GM21529 (cell line): ENCODE results near the gene RPL31.

Experiments used
- ATAC-seq: cut with Tn5 transposase; IDR thresholded peaks from one replicate; pipeline ENCODE4 v1.9.1; 2021; ENCODE audit not compliant: unreplicated experiment

The RPL31 gene

DNA sequence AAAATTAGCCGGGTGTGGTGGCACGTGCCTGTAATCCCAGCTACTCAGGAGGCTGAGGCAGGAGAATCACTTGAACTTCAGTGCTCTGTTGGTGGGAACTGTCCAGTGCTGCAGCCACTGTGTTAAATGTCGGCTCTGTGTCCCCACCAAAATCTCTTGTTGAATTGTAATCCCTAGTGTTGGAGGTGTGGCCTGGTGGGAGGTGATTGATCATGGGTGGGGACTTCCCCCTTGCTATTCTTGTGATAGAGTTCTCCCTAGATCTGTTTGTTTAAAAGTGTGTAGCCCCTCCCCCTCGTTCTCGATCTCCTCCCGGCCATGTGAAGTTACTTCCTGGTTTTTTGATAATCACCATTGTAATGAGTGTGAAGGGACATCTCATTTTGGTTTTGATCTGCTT, 9.8 kb upstream of the RPL31 start:
- no peak for ATAC-seq

DNA sequence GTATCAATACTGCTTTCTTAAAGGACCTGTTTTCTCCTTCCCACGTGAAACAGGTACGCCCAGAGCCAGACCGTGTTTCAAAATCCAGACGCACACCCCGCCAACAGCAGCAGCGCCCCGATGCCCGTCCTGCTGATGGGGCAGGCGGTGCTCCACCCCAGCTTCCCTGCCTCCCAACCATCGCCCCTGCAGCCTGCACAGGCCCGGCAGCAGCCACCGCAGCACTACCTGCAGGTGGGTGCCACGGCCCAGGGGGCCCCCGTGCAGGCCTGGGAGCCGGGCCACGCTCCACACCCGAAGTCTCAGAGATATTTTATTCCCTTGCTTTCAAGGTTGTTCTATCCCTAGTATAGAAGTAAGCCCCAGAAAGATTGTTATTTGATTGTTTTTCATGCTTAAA, 8.8 kb upstream of the RPL31 start:
- ATAC-seq: no peak

DNA sequence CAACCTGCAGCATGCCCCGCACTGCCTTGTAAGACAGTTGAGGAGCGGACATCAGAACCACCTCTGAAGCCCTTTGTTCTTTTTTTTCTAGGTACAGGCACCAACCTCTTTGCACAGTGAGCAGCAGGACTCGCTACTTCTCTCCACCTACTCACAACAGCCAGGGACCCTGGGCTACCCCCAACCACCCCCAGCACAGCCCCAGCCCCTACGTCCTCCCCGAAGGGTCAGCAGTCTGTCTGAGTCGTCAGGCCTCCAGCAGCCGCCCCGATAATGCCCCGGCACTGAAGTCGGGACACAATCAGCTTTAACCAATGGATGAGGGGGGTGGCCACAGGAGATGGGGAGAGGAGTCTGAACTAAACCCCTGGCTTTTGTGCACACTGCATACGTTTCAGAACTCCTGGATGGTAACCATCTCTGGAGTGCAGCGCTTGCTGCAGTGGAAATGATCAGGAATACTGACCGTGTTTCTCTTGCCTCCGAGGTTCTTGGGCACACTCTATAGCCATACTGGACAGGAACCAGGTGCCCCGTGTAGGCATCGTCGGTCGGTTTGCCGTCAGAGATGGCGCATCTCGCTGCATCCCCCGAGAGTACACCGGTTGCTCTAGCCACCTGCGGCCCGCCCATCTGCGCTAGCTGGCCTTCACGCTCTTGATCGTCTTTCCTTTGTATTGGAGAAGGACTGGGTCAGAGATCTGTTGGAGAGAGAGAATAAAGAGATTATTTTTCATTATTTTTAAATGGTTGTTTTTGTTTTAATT, 6.6 kb upstream of the RPL31 start:
- no peak for ATAC-seq

DNA sequence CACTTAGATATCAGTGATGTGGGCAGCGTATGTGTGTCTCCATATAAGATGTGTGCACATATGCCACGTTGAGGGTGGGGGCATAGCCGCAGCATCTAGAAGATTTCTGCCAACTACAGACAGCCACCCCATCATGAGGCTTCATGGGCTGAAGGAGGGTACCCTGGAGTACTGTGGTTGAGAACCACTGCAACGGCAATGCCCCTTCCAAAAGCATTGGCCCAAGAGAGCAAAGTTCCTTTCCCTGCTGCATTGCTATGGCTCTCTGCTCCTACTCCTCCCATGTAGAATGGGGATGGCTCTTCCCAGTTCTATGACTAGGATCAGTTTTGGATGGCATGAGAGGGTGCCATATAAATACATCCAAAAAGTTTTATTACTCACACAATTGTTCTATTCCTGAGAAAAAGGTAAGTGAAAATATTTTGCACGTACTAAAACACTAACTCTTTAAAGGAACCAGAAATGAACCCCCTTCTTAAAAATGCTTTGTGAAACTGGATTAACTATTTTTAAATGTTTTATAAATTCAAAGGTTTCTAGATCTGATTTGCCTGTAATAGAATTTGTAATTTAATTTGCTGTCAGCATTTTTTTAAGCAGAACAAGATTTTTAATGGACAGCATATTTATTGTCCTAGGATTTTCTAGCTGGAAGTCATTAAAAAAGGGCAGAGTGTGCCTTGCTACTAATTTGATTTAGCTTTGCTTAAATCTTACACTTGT, 4.4 kb upstream of the RPL31 start:
- no peak for ATAC-seq

DNA sequence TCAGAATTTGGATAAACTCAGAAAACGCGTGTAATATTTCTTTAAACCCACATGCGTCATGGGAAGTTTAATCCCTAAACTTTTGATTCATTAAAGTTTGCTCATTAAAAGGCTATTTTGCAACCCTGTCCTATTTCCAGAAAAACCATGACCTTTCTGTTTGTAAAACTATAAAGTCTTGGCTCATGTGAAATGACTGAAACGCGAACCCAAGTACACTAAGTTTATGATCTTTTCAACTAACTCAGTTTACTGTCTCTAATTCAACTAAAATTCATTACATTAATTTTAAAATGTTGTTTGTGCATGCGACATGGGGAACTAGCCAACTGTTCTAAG, 3.9 kb upstream of the RPL31 start:
- ATAC-seq: no peak

DNA sequence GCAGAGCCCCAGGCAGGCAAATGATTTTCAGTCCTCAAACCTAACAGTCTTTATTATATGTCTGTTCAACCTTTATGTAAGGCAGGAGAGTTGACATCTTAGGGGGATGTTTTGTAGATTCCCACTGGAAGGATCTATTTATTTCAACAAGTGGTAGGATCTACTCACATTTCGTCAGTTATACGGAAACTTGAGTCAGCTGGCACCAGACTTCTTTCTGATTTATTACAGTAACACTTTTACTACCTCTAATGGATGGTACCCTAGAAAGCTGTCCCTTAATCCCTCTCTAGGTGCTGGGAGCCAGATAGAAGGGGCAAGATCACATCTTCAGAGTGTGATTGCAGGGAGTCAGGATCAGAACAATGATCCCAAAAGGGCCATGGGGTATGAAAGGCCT, 2.1 kb upstream of the RPL31 start:
- ATAC-seq: no peak

DNA sequence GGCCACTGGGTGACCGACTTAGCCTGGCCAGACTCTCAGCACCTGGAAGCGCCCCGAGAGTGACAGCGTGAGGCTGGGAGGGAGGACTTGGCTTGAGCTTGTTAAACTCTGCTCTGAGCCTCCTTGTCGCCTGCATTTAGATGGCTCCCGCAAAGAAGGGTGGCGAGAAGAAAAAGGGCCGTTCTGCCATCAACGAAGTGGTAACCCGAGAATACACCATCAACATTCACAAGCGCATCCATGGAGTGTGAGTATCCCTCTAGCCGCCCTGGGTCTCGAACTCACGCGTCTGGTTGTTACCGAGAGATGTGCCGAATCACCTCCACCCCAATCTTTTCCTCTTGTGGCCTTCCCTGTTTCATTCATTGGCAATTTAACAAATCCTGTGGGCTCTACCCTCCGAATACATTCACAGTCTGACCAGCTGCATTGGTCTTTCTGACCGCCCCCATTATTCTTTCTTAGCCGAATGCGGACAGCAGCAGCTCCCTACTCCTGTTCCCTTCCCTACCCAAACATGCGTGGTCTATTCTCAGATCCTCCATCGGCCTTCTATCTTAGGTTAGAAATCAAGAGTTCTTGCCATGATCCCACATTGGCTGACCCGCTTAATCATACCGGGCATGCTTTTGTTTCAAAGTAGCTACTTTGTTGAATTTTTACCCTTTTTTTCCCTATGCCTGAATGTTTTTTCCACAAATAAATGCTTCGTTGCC, 631 bp downstream of the RPL31 start:
- peak; percentile 10 for ATAC-seq

DNA sequence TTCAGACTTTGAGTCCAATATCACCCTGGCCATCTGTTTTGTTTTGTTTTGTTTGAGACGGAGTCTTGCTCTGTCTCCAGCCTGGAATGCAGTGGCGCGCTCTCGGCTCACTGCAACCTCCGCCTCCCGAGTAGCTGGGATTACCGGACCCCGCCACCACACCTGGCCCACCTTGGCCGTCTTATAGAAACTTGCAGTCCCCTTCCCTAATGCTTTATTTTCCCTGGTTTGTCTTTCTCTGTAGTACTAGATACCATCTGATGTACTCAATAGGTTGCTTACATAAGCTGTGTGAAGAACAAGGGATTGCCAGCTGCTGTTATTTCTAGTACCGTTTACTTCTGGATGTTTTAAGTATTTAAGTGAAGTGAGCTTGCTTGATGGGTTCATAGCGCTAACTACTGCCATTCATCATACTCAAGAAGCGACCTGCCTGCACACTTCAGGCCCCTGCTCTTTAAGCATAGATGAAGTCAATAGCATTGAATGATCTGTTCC, 1.2 kb downstream of the RPL31 start:
- no peak for ATAC-seq

DNA sequence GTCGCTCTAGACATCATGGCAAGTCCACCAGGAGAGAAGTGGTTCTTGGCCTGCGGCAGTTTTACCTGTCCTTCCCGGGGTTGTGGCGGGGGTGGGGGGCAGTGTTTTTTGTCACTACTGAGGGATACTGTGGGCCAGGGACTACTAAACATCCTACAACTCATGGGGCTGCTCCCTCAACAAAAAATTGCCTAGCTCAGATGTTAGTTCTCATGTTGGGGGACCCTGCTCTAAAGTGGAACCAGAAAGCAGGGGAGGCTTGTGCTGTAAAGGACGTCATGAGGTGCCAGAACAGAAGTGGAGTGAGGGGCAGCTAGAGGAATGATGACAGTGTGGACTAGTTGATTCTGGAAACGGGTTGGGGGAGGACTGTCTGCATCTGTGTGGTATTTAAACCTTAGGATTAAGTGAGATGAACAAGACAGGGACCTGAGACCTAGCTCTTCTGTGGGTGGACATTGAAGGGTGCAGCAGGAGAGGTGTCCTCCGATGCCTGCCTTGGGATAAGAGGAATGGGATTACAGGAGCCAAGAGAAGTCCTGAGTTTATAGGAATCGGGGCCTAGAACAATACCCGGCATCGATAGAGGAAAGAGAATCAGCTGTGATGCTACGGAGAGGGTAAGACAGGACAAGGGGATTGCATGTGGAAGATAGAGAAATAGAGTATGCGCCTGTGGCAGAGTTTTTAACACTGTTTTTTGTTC, 2.7 kb downstream of the RPL31 start:
- ATAC-seq: no peak

DNA sequence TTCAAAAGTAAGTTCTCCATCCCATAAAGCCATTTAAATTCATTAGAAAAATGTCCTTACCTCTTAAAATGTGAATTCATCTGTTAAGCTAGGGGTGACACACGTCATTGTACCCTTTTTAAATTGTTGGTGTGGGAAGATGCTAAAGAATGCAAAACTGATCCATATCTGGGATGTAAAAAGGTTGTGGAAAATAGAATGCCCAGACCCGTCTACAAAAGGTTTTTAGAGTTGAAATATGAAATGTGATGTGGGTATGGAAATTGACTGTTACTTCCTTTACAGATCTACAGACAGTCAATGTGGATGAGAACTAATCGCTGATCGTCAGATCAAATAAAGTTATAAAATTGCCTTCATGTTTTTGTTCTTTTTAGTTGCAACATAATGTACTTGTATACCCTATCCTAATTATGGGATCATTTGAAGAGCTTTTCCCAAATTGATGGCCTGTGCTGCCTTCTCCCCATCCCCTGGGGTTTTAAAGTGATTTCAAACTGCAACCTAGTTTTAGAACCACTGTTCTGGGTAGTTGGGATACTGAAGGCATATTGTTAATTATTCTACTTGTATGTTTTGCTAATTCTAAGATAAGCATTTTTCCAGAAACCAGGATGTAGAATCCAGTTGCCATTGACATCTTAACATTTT, 4.1 kb downstream of the RPL31 start:
- no peak for ATAC-seq

DNA sequence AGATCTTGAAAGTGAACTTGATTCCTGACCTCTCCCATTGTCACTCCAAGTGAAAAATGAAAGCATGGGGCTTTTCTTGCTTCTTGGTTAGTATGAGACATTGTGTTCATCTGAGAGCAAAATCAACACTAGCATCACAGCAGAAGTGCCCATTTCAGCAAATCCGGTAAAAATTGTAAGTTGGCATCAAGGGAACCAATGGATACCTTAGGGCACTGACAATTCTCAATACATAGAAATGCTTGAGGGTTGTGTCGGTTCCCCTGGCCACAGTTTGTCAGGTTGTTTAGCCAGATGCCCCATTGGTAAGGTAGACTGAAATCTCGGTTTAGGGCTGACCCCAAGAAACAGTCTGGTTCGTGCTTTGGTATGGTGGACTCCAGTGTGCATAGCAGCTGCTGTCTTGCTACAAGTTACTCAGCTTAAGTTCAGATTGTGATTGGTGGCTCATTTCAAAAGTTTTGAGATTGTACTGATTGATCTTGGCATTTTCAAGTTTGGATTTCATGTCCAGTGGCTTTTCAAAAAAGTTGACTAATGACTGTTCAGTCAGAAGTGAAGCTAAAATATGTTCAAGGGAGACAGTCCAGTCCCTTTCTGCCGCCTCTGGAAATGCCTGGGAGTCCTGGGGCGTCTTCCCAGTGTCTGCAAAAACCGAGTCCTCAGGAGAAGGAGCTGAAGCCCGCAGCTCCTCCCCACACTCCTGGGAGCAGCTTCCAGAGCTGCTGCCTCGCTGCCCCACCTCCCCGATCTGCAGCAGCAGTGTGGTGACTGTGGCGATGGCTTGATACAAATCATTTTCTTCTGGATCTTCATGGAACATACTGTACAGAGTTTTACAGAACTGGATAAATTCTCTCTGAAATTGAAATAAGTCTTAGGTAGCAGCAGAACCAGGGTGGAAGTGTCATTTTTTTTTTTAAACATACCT, 5.6 kb downstream of the RPL31 start:
- ATAC-seq: no peak

DNA sequence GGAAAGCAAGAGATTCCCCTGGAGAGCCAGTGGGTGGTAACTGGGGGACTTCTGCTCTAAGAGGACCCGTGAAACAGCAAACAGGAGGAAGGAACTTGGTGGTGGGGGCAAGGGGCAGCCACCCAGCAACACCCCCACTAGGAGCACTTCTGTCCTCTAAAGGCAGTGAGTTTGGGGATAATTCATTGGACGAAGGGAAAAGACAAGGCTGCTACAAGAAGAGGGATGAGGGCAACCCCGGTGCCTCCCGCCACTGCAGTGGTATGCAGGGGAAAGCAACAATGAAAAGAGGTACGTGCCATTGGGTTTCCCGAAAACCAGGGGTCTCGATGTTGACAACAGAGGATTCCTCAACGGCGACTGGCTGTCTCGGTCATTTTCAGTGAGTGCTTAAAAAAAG, 9.1 kb downstream of the RPL31 start:
- no peak for ATAC-seq

DNA sequence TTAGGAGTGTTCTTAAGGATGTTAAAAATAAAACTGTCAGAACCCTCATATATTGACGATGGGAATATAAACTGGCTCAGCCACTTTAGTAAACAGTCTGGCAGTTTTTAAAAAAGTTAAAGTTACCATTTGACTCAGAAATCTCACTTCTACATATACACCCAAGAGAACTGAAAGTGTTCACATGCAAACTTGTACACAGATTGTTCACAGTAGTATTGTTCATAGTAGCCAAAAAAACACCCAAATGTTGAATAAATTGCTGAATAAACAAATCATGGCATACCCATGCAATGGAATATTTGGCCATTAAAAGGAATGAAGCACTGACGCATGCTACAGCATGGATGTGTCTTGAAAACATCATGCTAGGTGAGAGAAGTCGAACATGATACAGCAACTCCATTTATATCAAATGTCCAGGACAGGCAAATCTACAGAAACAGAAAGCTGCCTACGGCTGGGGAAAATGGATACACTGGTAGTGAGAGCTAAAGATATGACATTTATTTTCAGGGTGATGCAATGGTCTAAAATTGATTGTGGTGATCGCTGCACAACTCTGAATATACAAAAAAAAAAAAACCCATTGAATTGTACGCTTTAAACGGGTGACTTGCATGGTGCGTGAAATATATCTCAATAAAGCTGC, 10.1 kb downstream of the RPL31 start:
- ATAC-seq: peak; percentile 95

DNA sequence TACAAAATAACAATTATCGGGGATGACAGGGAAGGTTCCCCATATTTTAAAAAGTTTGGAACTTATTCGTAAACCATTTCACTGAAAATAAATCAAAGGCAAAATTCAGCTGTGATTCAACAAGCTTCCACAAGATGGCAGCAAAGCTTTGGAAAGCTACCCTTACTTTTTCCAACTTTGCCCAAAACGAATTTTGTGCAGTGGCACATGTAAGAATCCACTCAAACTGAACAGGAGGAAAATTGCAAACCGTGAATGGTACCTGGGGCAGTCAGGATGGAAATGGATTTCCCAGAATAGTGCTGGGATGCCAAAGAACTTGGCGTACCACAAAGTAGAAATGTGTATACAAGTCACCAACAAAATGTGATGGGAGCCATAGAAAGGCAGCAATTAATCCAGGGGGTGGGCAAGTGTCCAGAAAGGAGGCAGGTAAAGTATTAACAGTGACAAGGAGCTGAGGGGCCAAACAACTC, 10.7 kb downstream of the RPL31 start:
- no peak for ATAC-seq

DNA sequence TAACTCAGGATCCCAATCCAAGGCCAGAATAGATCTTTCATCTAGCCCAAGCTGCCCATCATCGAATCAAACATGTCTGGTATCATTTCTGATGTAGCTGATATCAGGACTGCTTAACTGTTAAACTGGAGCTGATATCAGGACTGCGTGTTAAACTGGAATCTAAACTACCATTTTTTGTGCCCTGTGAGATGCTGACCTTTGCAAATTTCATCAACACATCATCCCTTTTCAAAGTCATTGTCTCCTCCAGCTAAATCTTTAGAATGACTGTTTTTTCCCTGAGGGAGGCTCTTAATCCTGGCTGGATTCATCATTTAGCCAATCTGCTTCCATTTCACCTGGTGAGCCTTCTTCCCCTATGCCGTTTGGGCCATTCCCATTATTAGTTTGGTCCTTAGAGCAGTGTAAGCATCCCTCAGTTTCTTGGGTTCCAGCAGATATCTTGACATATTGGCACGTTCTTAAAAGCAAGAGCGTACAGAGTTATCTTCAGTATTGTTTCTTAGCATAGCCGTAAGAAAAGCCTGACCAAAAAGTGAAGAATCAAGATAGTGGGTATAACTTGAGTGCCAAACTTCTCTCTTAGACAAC, 12.3 kb downstream of the RPL31 start:
- no peak for ATAC-seq

DNA sequence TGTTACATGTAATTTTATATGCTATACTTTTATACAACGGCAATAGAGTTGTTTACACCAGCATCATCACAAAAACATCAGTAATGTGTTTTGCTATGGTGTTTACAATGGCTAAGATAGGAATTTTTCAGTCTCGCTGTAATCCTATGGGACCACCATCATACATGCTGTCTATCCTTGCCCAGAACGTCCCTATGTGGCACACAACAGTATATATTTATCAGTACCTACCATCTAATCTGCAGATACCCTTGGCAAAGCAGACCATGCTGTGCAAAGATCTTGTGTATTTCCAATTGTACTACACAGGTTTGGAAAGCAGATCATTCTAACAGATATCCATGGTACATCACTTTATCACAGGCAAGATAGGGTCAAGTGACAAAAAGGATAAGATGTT, 15.3 kb downstream of the RPL31 start:
- no peak for ATAC-seq

DNA sequence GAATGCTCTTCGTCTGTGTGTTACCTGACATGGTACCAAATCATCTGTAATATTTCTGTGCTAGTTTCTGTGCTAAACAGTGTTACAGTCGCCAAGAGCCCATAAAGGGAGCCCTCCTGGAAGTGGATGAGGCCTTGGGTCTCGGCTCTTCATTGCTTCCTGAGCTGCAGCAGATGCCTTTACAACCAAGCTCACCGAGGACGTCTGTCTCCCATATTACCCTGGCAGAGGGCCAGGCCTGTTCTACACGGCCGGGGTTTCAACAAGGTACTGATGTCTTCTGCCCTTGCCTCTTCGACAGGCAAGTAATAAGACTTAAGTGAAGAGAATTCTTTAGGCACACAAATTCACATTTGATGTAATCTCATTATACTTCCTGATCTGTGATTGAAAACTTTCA, 16.8 kb downstream of the RPL31 start:
- ATAC-seq: no peak

DNA sequence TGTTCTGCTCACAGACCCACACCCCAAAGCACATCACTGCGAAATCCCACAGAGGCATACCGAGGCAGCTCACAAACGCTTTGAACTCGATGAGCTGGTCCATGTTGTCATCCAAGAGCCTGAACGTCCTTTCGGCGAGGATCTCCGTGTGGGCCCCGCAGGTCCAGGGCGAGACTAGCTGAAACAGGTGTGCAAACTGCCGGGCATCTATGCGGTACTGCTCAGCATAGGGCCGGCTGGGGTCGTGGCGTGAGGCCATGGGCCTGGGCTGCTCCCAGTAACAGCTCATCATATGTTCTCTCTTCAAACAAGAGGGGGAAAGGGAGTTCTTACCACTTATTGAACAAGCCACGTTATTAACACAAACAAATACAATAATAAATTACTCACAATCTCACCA, 20.1 kb downstream of the RPL31 start:
- no peak for ATAC-seq
